HCT116 (cell line): ENCODE results near the gene XKR3. TPM values are rescaled to one million over a fixed set of nuclear protein-coding genes. Genes with fewer than 3 reads are reported as not detected.

Source experiments
- ATAC-seq: fragments of 200-7000 bp; cut with Tn5 transposase; 2 replicates; pipeline ENCODE4 v1.9.1; 2020; ENCODE audit warnings: mild to moderate bottlenecking, moderate library complexity
- BruUV-seq: library from RNA; stranded (reverse); fragments of 400-500 nt; replicated peaks from 2 replicates; lab custom pipeline; 2021; lab: Mats Ljungman, UMichigan
- CTCF ChIA-PET: fragments of 300-600 bp; sonication (Branson Sonifier 250); formaldehyde crosslinking; loops from one replicate; lab custom pipeline; 2021; ENCODE audit warnings: antibody characterized with exemption; lab: Charles Lee
- POLR2A ChIA-PET: fragments of 300-600, 350-600 bp; sonication (Branson Sonifier 250); formaldehyde crosslinking; loops from one replicate; lab custom pipeline; 2021; ENCODE audit warnings: antibody characterized with exemption; lab: Charles Lee
- RAD21 ChIA-PET, 2 experiments: fragments of 300-600 bp; sonication (Branson Sonifier 250); formaldehyde crosslinking; loops; one replicate each; lab custom pipeline; 2023; ENCODE audit warnings: low total read pairs in 2 of 2; ENCODE audit not compliant: uncharacterized antibody in 2 of 2, unreplicated experiment in 2 of 2, low non-redundant PET in 1 of 2; lab: Charles Lee
- DNase-seq: peaks from one replicate; pipeline ENCODE4 v3.0.0-alpha.2; 2010; ENCODE audit warnings: low read depth, low spot score
- H2AFZ ChIP-seq: fragments of 200-600 bp; shearing (Covaris generic), sonication (generic); 2 replicates; pipeline ENCODE4 v1.6.1; 2017; ENCODE audit warnings: low read depth, mixed run types, mixed read lengths, antibody characterized with exemption, low read length; ENCODE audit not compliant: poor library complexity, severe bottlenecking
- H3K27ac ChIP-seq: 2 replicates; pipeline ENCODE4 v1.5.1; 2012; ENCODE audit warnings: low read depth, low read length
- H3K27me3 ChIP-seq: fragments of 200-600 bp; sonication (generic); 2 replicates; pipeline ENCODE4 v1.6.1; 2016; ENCODE audit warnings: mixed run types, low read length, mixed read lengths; ENCODE audit not compliant: insufficient read depth
- H3K36me3 ChIP-seq, 2 experiments: fragments of 200-500 bp in 1 of 2; fragments of 200-600 bp in 1 of 2; sonication (Bioruptor generic) in 1 of 2; sonication (generic) in 1 of 2; 2 replicates each; pipeline versions ENCODE4 v1.5.1 to v1.6.1; 2014 to 2016; ENCODE audit warnings: low read length in 2 of 2, inconsistent platforms in 1 of 2, mixed read lengths in 1 of 2, mixed run types in 1 of 2; ENCODE audit not compliant: insufficient read depth in 2 of 2, control insufficient read depth in 1 of 2
- H3K4me1 ChIP-seq, 2 experiments: fragments of 200-600 bp in 1 of 2; sonication (generic) in 1 of 2; 2 replicates each; pipeline versions ENCODE4 v1.5.1 to v1.6.1; 2012 to 2017; ENCODE audit warnings: low read length in 2 of 2, inconsistent platforms in 1 of 2, mild to moderate bottlenecking in 1 of 2, mixed read lengths in 1 of 2, mixed run types in 1 of 2, moderate library complexity in 1 of 2; ENCODE audit not compliant: insufficient read depth in 2 of 2, control insufficient read depth in 1 of 2
- H3K4me2 ChIP-seq: fragments of 200-600 bp; sonication (generic); 2 replicates; pipeline ENCODE4 v1.6.1; 2017; ENCODE audit warnings: mixed run types, low read length, mixed read lengths
- H3K4me3 ChIP-seq, 2 experiments: fragments of 200-600 bp in 1 of 2; sonication (generic) in 1 of 2; replicated peaks in 1 of 2; 2 replicates each; pipeline ENCODE4 v1.5.1; 2011 to 2016; ENCODE audit warnings: low read length in 2 of 2, control low read depth in 1 of 2, low read depth in 1 of 2, mild to moderate bottlenecking in 1 of 2, mixed read lengths in 1 of 2, mixed run types in 1 of 2
- H3K79me2 ChIP-seq: fragments of 200-600 bp; sonication (generic); 2 replicates; pipeline ENCODE4 v1.6.1; 2017; ENCODE audit warnings: mild to moderate bottlenecking, mixed run types, low read length, moderate library complexity, mixed read lengths; ENCODE audit not compliant: insufficient read depth
- H3K9ac ChIP-seq: fragments of 200-600 bp; sonication (generic); 2 replicates; pipeline ENCODE4 v1.6.1; 2016; ENCODE audit warnings: low read length, mixed read lengths
- H3K9me2 ChIP-seq: fragments of 200-600 bp; sonication (generic), shearing (Covaris generic); 2 replicates; pipeline ENCODE4 v1.6.1; 2017; ENCODE audit warnings: mixed run types, mild to moderate bottlenecking, moderate library complexity; ENCODE audit not compliant: insufficient read depth
- H3K9me3 ChIP-seq, 2 experiments: fragments of 200-500 bp in 1 of 2; fragments of 200-600 bp in 1 of 2; sonication (Bioruptor generic) in 1 of 2; sonication (generic) in 1 of 2; 2 replicates each; pipeline ENCODE4 v1.6.1; 2014 to 2017; ENCODE audit warnings: low read length in 2 of 2, mixed read lengths in 2 of 2, inconsistent platforms in 1 of 2, low read depth in 1 of 2, mild to moderate bottlenecking in 1 of 2, mixed run types in 1 of 2, moderate library complexity in 1 of 2; ENCODE audit not compliant: control insufficient read depth in 1 of 2, insufficient read depth in 1 of 2
- H4K20me1 ChIP-seq: fragments of 200-600 bp; sonication (generic), shearing (Covaris generic); 2 replicates; pipeline ENCODE4 v1.6.1; 2017; ENCODE audit warnings: mixed run types, mild to moderate bottlenecking, moderate library complexity; ENCODE audit not compliant: insufficient read depth
- EGR1 ChIP-seq: IDR thresholded peaks from 2 replicates; pipeline ENCODE4 v1.6.1; 2012; ENCODE audit warnings: low read depth
- ELF1 ChIP-seq: IDR thresholded peaks from 2 replicates; pipeline ENCODE4 v1.6.1; 2012; ENCODE audit warnings: low read depth, borderline replicate concordance
- JUND ChIP-seq: IDR thresholded peaks from 2 replicates; pipeline ENCODE4 v1.6.1; 2012
- POLR2AphosphoS5 ChIP-seq: IDR thresholded peaks from 2 replicates; pipeline ENCODE4 v1.6.1; 2011; ENCODE audit warnings: mild to moderate bottlenecking, low read depth, low read length, moderate library complexity
- intact Hi-C: fragments of 100-400 bp; cut with micrococcal nuclease; formaldehyde crosslinking; loops from 2 replicates; pipeline ENCODE4 v1.10.0; 2022
- total RNA-seq: library from RNA; stranded (reverse); gene quantifications from one replicate; pipeline ENCODE4 v1.2.1, GENCODE V29; 2021; ENCODE audit not compliant: unreplicated experiment
- TF ChIP-seq, protein P1 (sequence below): IDR thresholded peaks from 2 replicates; pipeline ENCODE4 v1.6.1; 2011; ENCODE audit warnings: mild to moderate bottlenecking, low read length, moderate library complexity; ENCODE audit not compliant: insufficient replicate concordance; ENCODE audit errors: extremely low read depth
- TF ChIP-seq, protein P2 (sequence below): IDR thresholded peaks from 2 replicates; pipeline ENCODE4 v1.6.1; 2012
- TF ChIP-seq, protein P3 (sequence below), 3 experiments: fragments of 200-600 bp in 1 of 3; sonication (generic) in 1 of 3; IDR thresholded peaks in 2 of 3; conservative IDR thresholded peaks in 1 of 3; 2 replicates each; pipeline ENCODE4 v1.5.1; 2012 to 2017; ENCODE audit warnings: low read depth in 2 of 3, low read length in 2 of 3, antibody characterized with exemption in 1 of 3, borderline replicate concordance in 1 of 3, control low read depth in 1 of 3, mild to moderate bottlenecking in 1 of 3, mixed read lengths in 1 of 3, mixed run types in 1 of 3, moderate library complexity in 1 of 3; ENCODE audit not compliant: insufficient read depth in 1 of 3

XKR3 gene
- total RNA-seq, 1 experiment from 2014 or later, result not detected

DNA sequence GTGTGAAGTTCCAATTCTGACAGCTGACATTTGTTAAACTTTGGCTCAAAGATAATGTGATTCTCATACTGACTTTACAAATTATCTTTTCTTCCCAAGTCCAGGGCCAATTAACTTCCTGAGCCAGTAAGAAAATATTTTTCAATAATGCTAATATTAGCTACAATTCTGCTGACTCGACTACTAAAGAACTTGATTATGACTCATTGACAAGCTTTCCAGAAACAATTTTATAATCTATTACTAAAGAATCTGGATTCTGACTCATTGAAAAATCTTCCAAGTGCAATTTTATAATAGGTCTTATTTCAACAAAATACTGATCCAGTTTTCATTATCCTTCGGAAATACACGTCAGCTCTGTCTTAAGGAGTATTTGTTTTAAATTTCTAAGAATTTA is 12.9 kb upstream of the XKR3 start:
- H4K20me1 ChIP-seq, result no peaks in the 10 kb centered on the region
- H3K27me3 ChIP-seq, result no peaks in the 10 kb centered on the region
- BruUV-seq, result no TSS peak
- no peak overlapping the region for H3K27ac ChIP-seq
- H3K36me3 ChIP-seq, result no peaks in the 10 kb centered on the region
- ChIA-PET CTCF (no interaction called here), RAD21 (no interaction called here), POLR2A (no interaction called here)
- no peak overlapping the region for H3K4me3 ChIP-seq
- TF ChIP-seq, protein P1, sequence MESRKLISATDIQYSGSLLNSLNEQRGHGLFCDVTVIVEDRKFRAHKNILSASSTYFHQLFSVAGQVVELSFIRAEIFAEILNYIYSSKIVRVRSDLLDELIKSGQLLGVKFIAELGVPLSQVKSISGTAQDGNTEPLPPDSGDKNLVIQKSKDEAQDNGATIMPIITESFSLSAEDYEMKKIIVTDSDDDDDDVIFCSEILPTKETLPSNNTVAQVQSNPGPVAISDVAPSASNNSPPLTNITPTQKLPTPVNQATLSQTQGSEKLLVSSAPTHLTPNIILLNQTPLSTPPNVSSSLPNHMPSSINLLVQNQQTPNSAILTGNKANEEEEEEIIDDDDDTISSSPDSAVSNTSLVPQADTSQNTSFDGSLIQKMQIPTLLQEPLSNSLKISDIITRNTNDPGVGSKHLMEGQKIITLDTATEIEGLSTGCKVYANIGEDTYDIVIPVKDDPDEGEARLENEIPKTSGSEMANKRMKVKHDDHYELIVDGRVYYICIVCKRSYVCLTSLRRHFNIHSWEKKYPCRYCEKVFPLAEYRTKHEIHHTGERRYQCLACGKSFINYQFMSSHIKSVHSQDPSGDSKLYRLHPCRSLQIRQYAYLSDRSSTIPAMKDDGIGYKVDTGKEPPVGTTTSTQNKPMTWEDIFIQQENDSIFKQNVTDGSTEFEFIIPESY, result no peak
- TF ChIP-seq, protein P2, sequence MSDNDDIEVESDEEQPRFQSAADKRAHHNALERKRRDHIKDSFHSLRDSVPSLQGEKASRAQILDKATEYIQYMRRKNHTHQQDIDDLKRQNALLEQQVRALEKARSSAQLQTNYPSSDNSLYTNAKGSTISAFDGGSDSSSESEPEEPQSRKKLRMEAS, result no peak
- TF ChIP-seq POLR2AphosphoS5, result no peak
- TF ChIP-seq, protein P3, sequence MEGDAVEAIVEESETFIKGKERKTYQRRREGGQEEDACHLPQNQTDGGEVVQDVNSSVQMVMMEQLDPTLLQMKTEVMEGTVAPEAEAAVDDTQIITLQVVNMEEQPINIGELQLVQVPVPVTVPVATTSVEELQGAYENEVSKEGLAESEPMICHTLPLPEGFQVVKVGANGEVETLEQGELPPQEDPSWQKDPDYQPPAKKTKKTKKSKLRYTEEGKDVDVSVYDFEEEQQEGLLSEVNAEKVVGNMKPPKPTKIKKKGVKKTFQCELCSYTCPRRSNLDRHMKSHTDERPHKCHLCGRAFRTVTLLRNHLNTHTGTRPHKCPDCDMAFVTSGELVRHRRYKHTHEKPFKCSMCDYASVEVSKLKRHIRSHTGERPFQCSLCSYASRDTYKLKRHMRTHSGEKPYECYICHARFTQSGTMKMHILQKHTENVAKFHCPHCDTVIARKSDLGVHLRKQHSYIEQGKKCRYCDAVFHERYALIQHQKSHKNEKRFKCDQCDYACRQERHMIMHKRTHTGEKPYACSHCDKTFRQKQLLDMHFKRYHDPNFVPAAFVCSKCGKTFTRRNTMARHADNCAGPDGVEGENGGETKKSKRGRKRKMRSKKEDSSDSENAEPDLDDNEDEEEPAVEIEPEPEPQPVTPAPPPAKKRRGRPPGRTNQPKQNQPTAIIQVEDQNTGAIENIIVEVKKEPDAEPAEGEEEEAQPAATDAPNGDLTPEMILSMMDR (IDR thresholded peaks at IDR 0.05 in 2 of 3, conservative IDR thresholded peaks at IDR 0.05 in 1 of 3; ENCODE audit: borderline replicate concordance in 1 of 3, insufficient read depth in 1 of 3, low read depth in 2 of 3, low read length in 2 of 3), result no peak
- no peak for TF ChIP-seq JUND
- TF ChIP-seq EGR1, result no peak
- no peak for TF ChIP-seq ELF1
- H3K9ac ChIP-seq, result no peak overlapping the region
- no peaks in the 10 kb centered on the region for H3K79me2 ChIP-seq
- no peak overlapping the region; the same call in 1 of the 2 replicates for H3K4me2 ChIP-seq
- H2AFZ ChIP-seq, result no peak overlapping the region
- intact Hi-C loops, result loop anchor here (10.0 kb wide), 1 partner anchor 53 kb away; no protein-coding TSS in a partner anchor
- no peaks in the 10 kb centered on the region for H3K9me3 ChIP-seq
- DNase-seq, result no peak
- no peak for ATAC-seq
- no peaks in the 10 kb centered on the region for H3K9me2 ChIP-seq
- H3K4me1 ChIP-seq, result no peaks in the 10 kb centered on the region
